HG03103 (cell line): ENCODE measurements around the gene NPIPB8.
"Not testable (repeated sequence)": the region's sequence is repeated elsewhere in the genome, so short reads cannot be mapped to it uniquely, and the experiment has no call there.

ENCODE experiments used
- ATAC-seq: cut with Tn5 transposase; IDR thresholded peaks from one replicate; pipeline ENCODE4 v1.9.1; 2021; ENCODE audit warnings: low read depth; ENCODE audit not compliant: unreplicated experiment

NPIPB8 gene

DNA sequence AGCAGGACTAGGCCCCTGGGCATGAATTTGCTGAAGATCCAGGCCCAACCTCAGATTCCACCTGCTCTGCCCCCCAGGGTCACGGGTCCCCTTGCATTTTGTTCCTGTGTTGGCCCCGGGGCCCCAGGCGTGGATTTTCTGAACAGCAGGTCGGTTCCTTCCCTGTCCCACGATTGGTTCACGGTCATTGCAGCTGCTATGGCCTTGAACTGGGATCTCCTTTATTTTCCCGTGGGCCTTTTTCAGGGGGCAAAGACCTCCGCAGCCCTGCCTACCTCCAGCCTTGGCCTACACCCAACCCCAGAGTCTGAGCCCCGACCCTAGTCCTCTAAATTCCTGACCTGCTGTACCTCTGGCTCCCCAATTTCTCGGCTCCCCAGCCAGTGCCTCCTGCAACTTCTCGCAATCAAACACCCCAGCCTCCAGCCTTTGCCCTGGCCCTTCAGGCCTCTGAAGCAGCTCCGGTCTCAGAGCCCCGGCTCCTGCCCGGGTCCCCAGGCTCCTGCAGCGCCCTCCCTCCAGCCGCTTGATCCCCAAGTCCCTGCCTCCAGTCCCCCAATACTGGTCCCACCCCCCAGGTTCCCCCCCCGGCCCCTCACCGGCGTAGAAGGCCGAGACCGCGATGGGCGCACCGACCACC, 15.2 kb upstream of the NPIPB8 start:
- ATAC-seq: not testable (repeated sequence)

DNA sequence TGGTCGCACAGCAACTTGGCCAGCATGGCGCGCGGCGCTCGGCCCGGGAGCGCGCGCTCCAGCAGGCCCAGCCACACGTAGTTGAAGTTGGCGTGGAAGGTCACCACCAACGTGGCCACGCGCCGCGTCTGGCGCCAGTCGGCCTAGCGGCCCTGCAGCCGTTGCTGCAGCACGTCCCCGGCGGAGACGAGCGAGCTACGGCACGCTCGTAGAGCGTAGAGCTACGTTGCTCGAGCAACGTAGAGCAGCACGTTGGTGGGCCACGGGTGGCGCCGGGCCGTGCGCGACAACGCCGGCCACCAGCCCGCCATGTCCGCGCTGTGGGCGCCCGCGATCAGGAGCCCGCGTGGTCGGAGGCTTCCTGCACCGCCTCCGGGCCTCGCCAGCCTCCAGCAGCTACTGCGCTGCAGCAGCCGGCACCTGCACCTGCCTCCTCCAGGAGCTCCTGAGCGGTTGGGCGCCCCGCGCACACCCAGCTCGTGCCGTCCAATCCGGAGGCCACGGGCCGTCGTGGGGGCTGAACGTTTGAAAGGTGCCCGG, 14.6 kb upstream of the NPIPB8 start:
- ATAC-seq: no peak

DNA sequence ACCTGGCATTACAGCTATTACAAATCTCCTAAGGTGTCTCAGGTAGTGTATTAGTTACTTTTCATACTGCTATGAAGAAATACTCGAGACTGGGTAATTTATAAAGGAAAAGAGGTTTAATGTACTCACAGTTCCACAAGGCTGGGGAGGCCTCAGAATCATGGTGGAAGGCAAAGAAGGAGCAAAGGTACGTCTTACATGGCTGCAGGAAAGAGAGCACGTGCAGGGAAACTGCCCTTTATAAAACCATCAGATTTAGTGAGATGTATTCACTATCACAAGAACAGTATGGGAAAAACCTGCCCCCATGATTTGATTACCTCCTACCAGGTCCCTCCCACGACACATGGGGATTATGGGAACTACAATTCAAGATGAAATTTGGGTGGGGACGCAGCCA, 7.0 kb upstream of the NPIPB8 start:
- not testable (repeated sequence) for ATAC-seq

DNA sequence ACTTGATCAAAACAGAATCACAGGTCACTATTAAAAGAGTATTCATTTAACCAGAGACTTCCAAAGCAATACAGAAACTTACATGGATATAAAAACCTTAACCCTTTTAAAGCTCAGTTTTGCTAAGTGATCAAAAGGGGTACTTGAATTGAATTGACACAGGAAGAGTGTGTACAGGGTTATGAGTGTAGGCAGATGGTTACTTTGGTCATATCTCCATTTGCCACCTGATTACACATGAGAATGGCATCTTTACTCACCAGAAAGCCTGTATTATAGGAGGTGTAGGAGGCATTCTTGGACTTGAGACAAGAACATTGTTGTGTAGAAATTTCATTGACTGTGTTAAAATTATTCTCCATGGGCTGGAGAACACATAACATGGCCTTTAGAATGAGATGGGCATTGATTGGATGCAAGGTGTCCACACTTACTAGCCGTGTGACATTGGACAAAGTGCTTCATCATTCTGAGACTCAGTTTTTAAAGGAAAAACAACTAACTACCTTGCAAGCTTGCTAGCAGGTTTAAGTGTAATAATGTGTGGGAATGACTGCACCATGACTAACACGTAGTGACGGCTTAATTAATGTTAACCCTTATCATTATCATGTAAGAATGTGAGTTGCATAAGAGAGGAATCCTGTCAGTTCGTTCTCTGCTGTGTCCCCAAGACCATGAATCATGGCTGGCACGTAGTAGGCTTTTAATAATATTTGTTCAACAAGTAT, 1.6 kb upstream of the NPIPB8 start:
- not testable (repeated sequence) for ATAC-seq

DNA sequence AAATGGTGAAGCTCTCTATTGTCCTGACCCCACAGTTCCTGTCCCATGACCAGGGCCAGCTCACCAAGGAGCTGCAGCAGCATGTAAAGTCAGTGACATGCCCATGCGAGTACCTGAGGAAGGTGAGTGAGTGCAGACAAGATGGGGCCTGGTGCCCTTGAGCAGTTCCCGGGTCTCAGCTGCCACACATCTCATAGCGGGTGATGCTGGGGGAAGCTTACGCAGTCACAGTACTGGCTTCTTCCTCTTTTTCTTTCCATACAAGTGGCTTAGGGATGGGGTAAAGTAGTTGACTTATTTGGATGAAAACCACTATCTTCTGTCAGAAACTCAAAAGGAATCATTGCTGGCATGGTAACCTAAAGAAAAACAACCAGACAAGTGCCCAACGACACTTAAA, 494 bp downstream of the NPIPB8 start:
- ATAC-seq: not testable (repeated sequence)

DNA sequence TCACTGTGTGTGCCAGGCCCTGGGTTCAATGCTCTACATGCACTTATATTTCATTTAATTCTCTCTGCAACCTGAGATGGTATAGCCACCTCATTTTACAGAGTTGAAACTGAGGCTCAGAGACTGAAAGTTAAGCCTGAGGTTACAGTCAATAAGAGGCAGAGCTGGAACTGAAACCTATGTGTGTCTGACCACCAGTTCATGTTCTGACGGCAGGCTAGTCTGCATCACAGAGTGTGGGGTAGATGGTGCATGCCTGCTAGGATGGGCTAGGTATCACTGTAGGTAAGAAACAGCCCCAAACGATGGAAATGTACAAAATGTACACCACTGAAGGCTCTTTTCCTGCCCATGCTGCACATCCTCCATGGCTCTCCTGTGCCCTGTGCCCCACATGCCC, 2.1 kb downstream of the NPIPB8 start:
- ATAC-seq: not testable (repeated sequence)

DNA sequence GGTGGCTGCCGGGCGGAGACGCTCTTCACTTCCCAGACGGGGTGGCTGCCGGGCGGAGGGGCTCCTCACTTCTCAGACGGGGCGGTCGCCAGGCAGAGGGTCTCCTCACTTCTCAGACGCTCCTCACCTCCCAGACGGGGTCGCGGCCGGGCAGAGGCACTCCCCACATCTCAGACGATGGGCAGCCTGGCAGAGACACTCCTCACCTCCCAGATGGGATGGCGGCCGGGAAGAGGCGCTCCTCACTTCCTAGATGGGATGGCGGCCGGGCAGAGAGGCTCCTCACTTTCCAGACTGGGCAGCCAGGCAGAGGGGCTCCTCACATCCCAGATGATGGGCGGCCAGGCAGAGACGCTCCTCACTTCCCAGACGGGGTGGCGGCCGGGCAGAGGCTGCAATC, 28.4 kb downstream of the NPIPB8 start:
- not testable (repeated sequence) for ATAC-seq

DNA sequence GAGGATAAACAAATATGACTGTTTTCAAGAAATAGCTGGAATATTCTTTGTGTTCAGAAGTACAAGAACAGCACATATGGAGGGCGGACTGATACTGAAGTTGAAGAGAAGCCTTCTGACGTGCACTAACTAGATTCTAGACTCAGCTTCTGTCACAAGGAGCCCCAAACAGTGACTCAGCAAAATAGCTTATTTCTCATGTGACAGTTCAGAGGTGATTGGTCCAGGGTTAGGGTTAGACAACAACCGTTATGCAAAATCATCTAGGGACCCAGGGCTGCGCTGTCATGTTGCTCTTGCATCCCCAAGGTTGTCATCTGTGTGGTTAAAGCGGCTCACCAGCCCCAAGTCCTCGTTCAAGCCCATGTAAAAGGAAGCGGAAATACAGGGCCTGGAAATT, 29.6 kb downstream of the NPIPB8 start:
- ATAC-seq: not testable (repeated sequence)

DNA sequence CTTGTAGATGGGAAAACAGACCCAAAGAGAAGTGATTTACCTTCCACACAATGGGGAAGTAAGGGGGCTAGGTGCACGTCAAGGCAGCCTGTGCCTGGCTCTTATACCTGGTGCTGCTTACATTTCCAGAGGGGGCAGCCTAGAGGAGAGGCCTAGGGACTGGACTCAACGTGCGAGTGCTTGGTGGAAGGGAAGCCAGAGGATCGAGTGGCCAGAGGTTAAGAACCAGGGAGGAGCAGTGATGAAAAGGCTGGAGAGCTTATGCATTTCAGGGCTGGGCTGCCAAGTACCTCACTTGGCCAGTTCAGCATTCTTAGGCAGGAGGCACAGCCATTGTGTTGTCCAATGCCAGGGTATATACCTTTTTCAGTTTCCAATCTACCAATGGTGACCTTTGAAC, 30.3 kb downstream of the NPIPB8 start:
- not testable (repeated sequence) for ATAC-seq

DNA sequence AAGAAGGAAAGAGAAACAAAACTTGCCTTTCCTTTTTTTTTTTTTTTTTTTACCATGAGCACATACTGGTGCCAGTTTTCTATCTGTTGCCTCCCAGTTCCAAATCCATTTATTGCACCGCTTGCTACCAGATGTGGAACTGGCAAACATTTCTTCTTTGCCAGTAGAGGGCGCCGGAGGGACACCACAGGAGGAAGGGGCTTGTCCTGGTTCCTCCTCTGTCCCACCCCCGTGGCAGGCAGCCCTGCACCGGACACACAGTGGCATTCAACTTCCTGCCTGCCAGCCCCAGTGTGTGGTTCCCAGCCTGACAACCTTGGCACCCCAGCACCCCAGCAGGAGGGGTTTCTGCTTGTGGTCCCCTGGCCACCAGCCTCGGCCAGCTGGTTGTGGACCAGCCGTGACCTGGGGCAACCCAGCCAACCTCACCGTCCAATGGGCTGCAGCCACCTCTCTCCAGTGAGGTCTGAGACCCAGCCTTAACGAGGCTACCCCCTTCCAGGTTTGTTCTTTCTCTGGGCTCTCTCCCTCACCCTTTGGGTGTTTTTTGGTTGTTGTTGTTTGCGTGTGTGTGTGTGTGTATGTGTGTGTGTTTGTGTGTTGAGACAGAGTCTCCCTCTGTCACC, 50.6 kb downstream of the NPIPB8 start:
- ATAC-seq: not testable (repeated sequence)

DNA sequence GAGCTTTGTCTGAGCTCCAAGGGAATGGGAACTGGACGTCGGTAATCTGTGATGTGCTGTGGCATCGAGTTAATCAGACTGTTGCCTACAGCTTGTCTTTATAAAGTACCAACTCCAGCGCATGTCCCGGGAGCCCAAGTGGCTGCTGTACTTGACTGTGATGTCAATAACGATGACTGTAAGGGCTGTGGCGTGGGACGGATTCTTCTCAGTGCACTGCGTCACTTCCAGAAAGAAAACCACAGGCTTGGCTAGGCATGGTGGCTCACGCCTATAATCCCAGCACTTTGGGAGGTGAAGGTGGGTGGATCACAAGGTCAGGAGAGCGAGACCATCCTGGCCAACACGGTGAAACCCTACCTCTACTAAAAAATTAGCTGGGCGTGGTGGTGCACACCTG, 51.6 kb downstream of the NPIPB8 start:
- ATAC-seq: not testable (repeated sequence)

DNA sequence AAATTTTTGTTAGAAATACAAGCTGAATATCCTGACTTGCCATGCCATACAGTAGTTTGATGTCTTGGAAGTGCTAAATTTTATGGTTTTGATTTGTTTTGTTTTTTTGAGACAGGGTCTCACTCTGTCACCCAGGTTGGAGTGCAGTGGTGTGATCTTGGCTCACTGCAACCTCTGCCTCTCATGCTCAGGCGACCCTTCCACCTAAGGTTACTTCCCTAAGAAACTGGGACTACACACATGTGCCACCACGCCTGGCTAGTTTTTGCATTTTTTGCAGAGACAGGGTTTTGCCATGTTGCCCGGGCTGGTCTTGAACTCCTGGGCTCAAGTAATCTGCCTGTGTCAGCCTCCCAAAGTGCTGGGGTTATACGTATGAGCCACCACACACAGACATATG, 53.9 kb downstream of the NPIPB8 start:
- not testable (repeated sequence) for ATAC-seq

DNA sequence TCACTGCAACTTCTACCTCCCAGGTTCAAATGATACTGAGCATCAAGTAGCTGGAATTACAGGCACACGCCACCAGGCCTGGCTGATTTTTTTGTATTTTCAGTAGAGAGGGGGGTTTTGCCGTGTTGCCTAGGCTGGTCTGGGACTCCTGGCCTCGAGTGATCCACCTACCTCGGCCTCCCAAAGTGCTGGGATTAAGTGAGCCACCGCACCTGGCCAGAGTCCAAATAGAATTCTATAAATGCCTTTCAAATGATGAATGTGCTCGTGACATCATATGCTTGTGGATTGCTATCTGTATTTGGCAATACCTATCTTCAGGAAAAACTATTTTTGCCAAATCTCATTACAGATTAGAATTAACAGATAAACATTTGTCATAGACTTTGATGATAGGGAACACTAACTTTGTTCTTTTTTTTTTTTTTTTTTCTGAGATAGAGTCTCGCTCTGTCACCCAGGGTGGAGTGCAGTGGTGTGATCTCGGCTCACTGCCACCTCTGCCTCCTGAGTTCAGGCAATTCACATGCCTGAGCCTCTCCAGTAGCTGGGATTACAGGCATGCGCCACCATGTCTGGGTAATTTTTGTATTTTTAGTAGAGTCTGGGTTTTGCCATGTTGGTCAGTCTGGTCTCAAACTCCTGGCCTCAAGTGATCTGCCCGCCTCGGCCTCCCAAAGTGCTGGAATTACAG, 55.5 kb downstream of the NPIPB8 start:
- not testable (repeated sequence) for ATAC-seq

DNA sequence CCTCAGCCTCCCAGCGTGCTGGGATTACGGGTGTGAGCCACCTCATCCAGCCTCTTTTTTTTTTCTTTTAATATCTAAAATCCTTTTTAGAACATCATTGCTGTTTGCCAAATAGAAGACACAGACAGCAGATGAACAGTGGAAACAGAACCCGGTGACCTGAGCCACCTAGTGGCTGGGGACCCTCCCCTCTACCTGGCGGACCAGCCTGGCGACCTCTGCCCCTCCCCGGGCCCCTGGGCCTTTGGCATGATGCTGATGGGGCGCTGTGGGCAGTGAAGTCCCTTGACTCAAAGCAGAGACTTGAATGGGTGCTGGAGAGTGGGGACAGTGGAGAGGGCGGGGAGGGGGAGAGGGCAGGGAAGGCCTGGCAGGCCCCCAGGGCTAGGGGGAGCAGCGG, 61.9 kb downstream of the NPIPB8 start:
- ATAC-seq: not testable (repeated sequence)

DNA sequence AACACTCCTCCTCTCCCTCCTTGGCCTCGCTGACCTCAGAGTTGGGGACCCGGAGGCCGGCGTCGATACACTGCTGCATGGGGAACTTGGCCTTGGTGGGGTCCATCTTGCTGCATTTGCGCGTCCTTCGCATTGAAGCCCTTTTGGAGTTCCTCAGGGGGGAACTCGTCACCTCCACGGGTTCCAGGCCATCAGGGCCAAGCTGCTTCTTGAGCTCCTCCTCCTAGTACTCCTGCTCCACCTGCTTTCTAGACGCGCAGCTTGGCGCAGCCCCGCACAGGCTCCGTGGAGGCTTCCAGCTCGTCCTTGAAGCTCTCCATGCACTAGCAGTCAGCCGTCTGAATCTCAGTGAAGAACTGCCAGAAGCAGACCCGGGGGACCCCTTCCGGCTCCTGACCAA, 62.5 kb downstream of the NPIPB8 start:
- not testable (repeated sequence) for ATAC-seq

DNA sequence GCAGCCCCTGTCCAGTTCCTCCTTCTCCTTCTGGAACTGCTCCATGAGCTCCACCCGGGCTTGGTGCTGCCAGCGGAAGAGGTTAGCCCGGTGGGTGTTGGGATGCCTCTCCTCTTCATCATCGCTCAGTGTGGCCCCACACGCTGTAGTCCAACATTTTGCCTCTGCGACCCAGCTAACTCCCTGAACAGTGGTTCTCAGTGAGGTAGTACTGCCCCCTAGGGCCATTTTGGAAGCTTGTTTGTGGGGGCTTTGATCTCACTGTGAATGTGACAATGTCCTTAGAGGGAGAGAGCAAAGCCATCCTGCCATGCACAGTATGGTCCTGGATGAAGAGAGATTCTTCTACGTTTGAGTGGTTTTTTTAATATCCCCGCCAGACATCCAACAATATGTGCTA, 63.5 kb downstream of the NPIPB8 start:
- not testable (repeated sequence) for ATAC-seq

DNA sequence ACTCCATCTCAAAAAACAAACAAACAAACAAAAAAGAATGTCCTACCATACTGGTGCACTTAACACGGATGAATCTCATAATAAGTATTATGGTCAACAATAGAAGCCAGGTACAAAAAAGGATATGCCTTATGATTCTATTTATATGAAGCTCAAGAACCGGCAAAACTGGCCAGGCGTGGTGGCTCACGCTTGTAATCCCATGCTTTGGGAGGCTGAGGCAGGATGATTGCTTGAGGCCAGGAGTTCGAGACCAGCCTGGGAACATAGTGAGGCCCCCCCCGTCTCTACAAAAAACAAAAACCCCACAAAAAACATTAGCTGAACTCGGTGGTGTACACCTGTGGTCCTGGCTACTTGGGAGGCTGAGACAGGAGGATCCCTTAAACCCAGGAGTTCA, 66.4 kb downstream of the NPIPB8 start:
- ATAC-seq: not testable (repeated sequence)
